Amniotic stem cell (primary cell): ENCODE measurements around the gene FBRSL1.
"Not testable (repeated sequence)": the region's sequence is repeated elsewhere in the genome, so short reads cannot be mapped to it uniquely, and the experiment has no call there.

Experiments used
- DNase-seq: peaks from one replicate; lab custom pipeline; 2025; lab: John Stamatoyannopoulos, UW

The FBRSL1 gene

GRCh38 chr12:132525833-132526455, 36.0 kb downstream of the FBRSL1 start:
- no peak for DNase-seq

- DNase-seq, result no peak
Observed at GRCh38 chr12:132527186-132527882, 37.4 kb downstream of the FBRSL1 start.

GRCh38 chr12:132527883-132528264, 37.9 kb downstream of the FBRSL1 start:
- DNase-seq, result no peak

- DNase-seq, result no peak
Observed at GRCh38 chr12:132528564-132529106, 38.7 kb downstream of the FBRSL1 start.

- no peak for DNase-seq
Observed at GRCh38 chr12:132529156-132529839, 39.3 kb downstream of the FBRSL1 start.

- DNase-seq, result no peak
Observed at GRCh38 chr12:132529906-132530305, 40.0 kb downstream of the FBRSL1 start.

- DNase-seq, result no peak
Observed at GRCh38 chr12:132530447-132530846, 40.5 kb downstream of the FBRSL1 start.

GRCh38 chr12:132530851-132531250, 40.9 kb downstream of the FBRSL1 start:
- no peak for DNase-seq

- not testable (repeated sequence) for DNase-seq
Observed at GRCh38 chr12:132532711-132533583, 43.0 kb downstream of the FBRSL1 start.

- DNase-seq, result no peak
Observed at GRCh38 chr12:132533584-132533958, 43.6 kb downstream of the FBRSL1 start.

GRCh38 chr12:132534076-132534475, 44.1 kb downstream of the FBRSL1 start:
- DNase-seq, result no peak

- no peak for DNase-seq
Observed at GRCh38 chr12:132535019-132535418, 45.1 kb downstream of the FBRSL1 start.

GRCh38 chr12:132536102-132536876, 46.3 kb downstream of the FBRSL1 start:
- no peak for DNase-seq

- no peak for DNase-seq
Observed at GRCh38 chr12:132537049-132537448, 47.1 kb downstream of the FBRSL1 start.

GRCh38 chr12:132537836-132538662, 48.1 kb downstream of the FBRSL1 start:
- DNase-seq, result no peak

- no peak for DNase-seq
Observed at GRCh38 chr12:132538663-132538990, 48.7 kb downstream of the FBRSL1 start.

GRCh38 chr12:132539016-132539773, 49.2 kb downstream of the FBRSL1 start:
- no peak for DNase-seq

- no peak for DNase-seq
Observed at GRCh38 chr12:132540436-132540835, 50.5 kb downstream of the FBRSL1 start.

GRCh38 chr12:132541200-132541599, 51.2 kb downstream of the FBRSL1 start:
- DNase-seq, result no peak

- DNase-seq, result no peak
Observed at GRCh38 chr12:132541996-132542395, 52.0 kb downstream of the FBRSL1 start.
